ENCODE measurements around the gene C10orf143. TPM values are rescaled to one million over a fixed set of nuclear protein-coding genes. Genes with fewer than 3 reads are reported as not detected.

Gene C10orf143
- total RNA-seq, 1 donor from 2014 or later, result 3.6 TPM

DNA sequence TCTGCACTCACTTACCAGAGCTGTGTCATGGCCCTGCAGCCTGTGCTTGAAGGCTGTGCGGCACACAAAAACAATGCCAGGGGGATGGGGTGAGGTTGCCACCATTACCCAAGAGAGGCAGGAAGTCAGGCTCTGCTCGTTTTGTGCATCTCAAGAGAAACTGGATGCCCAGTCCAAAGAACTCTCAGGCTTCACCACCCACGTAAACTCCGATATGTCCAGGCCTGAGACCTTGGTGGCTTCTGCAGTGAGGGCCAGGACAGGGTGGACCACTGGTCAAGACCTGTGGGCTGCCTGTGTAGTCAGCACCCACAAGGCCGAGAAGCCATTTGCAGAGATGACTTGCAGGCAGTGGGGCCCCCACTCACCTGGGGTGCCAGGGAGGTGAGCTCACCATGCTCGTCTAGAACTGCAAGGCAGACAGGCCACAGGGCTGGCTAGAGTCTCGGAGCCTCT lies 91.9 kb downstream of the C10orf143 start:
- no peak for DNase-seq (ENCODE audit: low spot score, unreplicated experiment)
- no peaks in the 10 kb centered on the region for H3K36me3 Mint-ChIP-seq (ENCODE audit: insufficient read depth)
- H3K4me3 Mint-ChIP-seq (ENCODE audit: low read depth), result no peak overlapping the region
- no peaks in the 10 kb centered on the region for H3K9me3 Mint-ChIP-seq (ENCODE audit: low read depth)
- H3K27ac Mint-ChIP-seq, result no peak overlapping the region
- peaks cover 17% of the 10 kb centered on the region for H3K27me3 Mint-ChIP-seq
- no peaks in the 10 kb centered on the region for H3K4me1 Mint-ChIP-seq (ENCODE audit: low read depth)
- TF ChIP-seq, protein P1, sequence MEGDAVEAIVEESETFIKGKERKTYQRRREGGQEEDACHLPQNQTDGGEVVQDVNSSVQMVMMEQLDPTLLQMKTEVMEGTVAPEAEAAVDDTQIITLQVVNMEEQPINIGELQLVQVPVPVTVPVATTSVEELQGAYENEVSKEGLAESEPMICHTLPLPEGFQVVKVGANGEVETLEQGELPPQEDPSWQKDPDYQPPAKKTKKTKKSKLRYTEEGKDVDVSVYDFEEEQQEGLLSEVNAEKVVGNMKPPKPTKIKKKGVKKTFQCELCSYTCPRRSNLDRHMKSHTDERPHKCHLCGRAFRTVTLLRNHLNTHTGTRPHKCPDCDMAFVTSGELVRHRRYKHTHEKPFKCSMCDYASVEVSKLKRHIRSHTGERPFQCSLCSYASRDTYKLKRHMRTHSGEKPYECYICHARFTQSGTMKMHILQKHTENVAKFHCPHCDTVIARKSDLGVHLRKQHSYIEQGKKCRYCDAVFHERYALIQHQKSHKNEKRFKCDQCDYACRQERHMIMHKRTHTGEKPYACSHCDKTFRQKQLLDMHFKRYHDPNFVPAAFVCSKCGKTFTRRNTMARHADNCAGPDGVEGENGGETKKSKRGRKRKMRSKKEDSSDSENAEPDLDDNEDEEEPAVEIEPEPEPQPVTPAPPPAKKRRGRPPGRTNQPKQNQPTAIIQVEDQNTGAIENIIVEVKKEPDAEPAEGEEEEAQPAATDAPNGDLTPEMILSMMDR (IDR thresholded peaks at IDR 0.05; ENCODE audit: unreplicated experiment), result no peak

DNA sequence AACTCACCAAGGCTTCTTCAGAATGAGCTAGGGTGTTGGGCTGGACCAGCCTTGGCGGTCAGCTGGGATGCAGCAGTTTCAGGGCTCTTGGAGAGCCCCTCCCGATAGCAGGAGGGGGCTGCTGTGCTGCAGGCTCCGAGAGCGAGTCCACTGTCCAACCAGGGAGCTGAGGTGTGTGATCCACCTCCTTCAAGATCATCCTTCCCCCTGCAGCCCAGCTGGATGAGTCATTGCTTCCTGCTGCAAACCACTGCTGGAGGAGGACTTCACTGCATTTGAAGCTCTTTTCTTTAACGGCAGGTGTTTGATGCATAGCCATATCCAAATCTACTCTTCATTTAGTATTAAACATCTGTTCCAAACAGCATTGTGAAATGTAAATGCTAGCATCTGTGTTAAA lies 92.4 kb downstream of the C10orf143 start:
- Mint-ChIP-seq H3K27ac (no peak overlapping the region), H3K36me3 (ENCODE audit: insufficient read depth) (no peaks in the 10 kb centered on the region), H3K4me3 (ENCODE audit: low read depth) (no peak overlapping the region), H3K9me3 (ENCODE audit: low read depth) (no peaks in the 10 kb centered on the region), H3K4me1 (ENCODE audit: low read depth) (no peaks in the 10 kb centered on the region), H3K27me3 (peaks cover 21% of the 10 kb centered on the region)
- DNase-seq (ENCODE audit: low spot score, unreplicated experiment), result no peak
- TF ChIP-seq, protein P1 (IDR thresholded peaks at IDR 0.05; ENCODE audit: unreplicated experiment), result no peak

DNA sequence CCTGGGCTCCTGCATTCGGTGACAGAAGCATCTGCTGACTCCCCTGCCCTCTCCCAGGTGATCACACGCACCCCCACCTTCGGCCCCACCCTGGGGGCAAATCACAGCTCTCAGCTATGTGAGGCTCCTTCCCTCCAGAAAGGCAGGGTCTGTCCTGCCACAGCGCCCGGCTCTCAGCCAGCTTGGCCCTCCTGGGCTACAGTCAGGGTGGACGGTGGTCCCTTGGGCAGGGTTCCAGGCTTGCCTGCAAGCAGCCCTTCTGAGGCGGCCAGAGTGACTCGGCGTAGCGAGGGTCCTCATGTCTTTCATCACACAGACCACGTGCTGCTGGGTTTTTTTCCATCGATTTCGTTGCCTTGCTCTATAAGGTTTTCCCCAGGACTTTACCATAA lies 93.0 kb downstream of the C10orf143 start:
- Mint-ChIP-seq H3K36me3 (ENCODE audit: insufficient read depth) (no peaks in the 10 kb centered on the region), H3K4me1 (ENCODE audit: low read depth) (no peaks in the 10 kb centered on the region), H3K27ac (no peak overlapping the region), H3K4me3 (ENCODE audit: low read depth) (no peak overlapping the region), H3K27me3 (peaks cover 25% of the 10 kb centered on the region), H3K9me3 (ENCODE audit: low read depth) (no peaks in the 10 kb centered on the region)
- DNase-seq (ENCODE audit: low spot score, unreplicated experiment), result no peak
- TF ChIP-seq, protein P1 (IDR thresholded peaks at IDR 0.05; ENCODE audit: unreplicated experiment), result no peak

DNA sequence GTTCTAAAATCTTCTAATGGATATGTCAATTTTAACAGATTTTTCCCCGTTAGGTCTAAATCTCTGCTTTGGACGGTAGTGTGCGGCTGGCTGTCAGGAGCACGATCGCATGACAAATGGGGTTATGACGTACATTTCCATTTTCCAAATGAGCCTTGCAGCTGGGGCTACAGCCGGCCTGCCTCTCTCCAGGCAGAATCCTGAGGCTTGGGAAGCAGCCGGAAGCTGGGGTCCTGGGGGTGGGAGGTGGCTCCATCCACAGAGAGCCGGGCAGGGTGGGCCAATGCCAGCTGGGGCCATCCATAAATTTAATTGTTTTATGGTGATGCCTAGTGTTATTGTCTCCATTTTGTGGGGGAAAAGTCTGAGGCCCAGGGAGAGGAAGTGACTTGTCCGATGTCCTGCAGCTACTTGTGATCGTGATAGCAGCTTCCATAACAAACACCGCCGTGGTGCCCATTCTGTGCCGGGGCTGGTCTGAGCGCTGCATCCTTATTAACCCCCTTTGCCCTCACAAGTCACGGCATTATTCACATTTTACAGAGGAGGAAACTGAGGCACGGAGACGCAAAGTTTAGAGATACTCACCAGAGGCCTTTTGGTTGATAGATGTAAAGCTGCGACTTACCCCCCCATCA lies 93.5 kb downstream of the C10orf143 start:
- TF ChIP-seq, protein P1 (IDR thresholded peaks at IDR 0.05; ENCODE audit: unreplicated experiment), result no peak
- H3K9me3 Mint-ChIP-seq (ENCODE audit: low read depth), result no peaks in the 10 kb centered on the region
- H3K27me3 Mint-ChIP-seq, result peaks cover 28% of the 10 kb centered on the region
- no peak overlapping the region for H3K4me3 Mint-ChIP-seq (ENCODE audit: low read depth)
- no peaks in the 10 kb centered on the region for H3K4me1 Mint-ChIP-seq (ENCODE audit: low read depth)
- no peaks in the 10 kb centered on the region for H3K36me3 Mint-ChIP-seq (ENCODE audit: insufficient read depth)
- no peak for DNase-seq (ENCODE audit: low spot score, unreplicated experiment)
- no peak overlapping the region for H3K27ac Mint-ChIP-seq

DNA sequence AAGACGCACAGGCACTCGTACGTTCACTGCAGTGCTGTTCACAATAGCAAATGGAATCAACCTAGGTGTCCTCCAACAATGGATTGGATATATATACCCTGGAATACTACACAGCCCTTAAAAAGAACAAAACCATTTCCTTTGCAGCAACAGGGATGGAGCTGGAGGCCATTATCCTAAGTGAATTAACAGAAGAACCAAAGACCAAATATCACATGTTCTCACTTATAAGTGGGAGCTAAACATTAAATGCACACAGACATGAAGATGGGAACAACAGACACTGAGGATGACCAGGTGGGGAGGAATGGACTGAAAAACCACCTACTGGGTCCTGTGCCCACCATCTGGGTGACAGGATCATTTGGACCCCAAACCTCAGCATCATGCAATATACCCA lies 94.5 kb downstream of the C10orf143 start:
- Mint-ChIP-seq H3K27me3 (peaks cover 25% of the 10 kb centered on the region), H3K9me3 (ENCODE audit: low read depth) (no peaks in the 10 kb centered on the region), H3K4me3 (ENCODE audit: low read depth) (no peak overlapping the region), H3K4me1 (ENCODE audit: low read depth) (peaks cover 4% of the 10 kb centered on the region), H3K27ac (no peak overlapping the region), H3K36me3 (ENCODE audit: insufficient read depth) (no peaks in the 10 kb centered on the region)
- TF ChIP-seq, protein P1 (IDR thresholded peaks at IDR 0.05; ENCODE audit: unreplicated experiment), result no peak
- no peak for DNase-seq (ENCODE audit: low spot score, unreplicated experiment)

All from progenitor cell of endocrine pancreas (in vitro differentiated cells).